ENCODE data around the gene IL4R.

- TF ChIP-seq CTCF (conservative IDR thresholded peaks at IDR 0.05; ENCODE audit: low read length) (no peak), EZH2phosphoT487 (IDR thresholded peaks at IDR 0.05; ENCODE audit: borderline replicate concordance) (no peak)
Observed at GRCh38 chr16:27345201-27345600, 31.4 kb downstream of the IL4R start.

All from Loucy (cell line).